Sigmoid colon (tissue), 7 donors: ENCODE results near the gene PCSK5. TPM values are rescaled to one million over a fixed set of nuclear protein-coding genes. Genes with fewer than 3 reads are reported as not detected.
A peak's percentile ranks its signal among the peaks of the same experiment; 100 is the strongest.

Experiments
- DNase-seq: peaks from one replicate; pipeline ENCODE4 v3.0.0-alpha.2; 2019
- H3K27ac ChIP-seq, 4 donors: fragments of 200-600 bp; sonication (generic); one replicate each; pipeline ENCODE4 v1.5.1; 2016 to 2019; ENCODE audit warnings: mild to moderate bottlenecking in 1 of 4
- H3K27me3 ChIP-seq, 3 donors: fragments of 200-600 bp; sonication (generic); one replicate each; pipeline ENCODE4 v1.5.1; 2019; ENCODE audit warnings: mild to moderate bottlenecking in 1 of 3
- H3K36me3 ChIP-seq, 4 donors: fragments of 200-600 bp; sonication (generic); one replicate each; pipeline ENCODE4 v1.5.1; 2016 to 2019
- H3K4me1 ChIP-seq, 4 donors: fragments of 200-600 bp; sonication (generic); one replicate each; pipeline ENCODE4 v1.5.1; 2017 to 2019
- H3K4me3 ChIP-seq, 4 donors: fragments of 200-600 bp; sonication (generic); one replicate each; pipeline ENCODE4 v1.5.1; 2017 to 2019; ENCODE audit warnings: mild to moderate bottlenecking in 2 of 4, moderate library complexity in 1 of 4
- H3K9me3 ChIP-seq, 4 donors: fragments of 200-600 bp in 3 of 4; sonication (generic) in 3 of 4; one replicate each; pipeline versions ENCODE4 v1.5.1 to v1.6.1; 2013 to 2019
- EP300 ChIP-seq, 4 donors: sonication (generic); formaldehyde crosslinking; IDR thresholded peaks; one replicate each; pipeline ENCODE4 v1.6.1; 2017; ENCODE audit warnings: antibody characterized with exemption in 4 of 4
- POLR2A ChIP-seq, 2 donors: fragments of 450-650 bp; IDR thresholded peaks; one replicate each; pipeline ENCODE4 v1.6.1; 2016; ENCODE audit warnings: antibody characterized with exemption in 2 of 2, mild to moderate bottlenecking in 2 of 2, moderate library complexity in 2 of 2
- POLR2AphosphoS5 ChIP-seq, 4 donors: sonication (generic); formaldehyde crosslinking; IDR thresholded peaks; one replicate each; pipeline ENCODE4 v1.6.1; 2017; ENCODE audit warnings: antibody characterized with exemption in 4 of 4
- WGBS, 2 donors: extraction: QIAGEN DNeasy Blood & Tissue Kit; methylation state at CpG; one replicate each; pipeline ENCODE4 v1.1.7; 2013; 5-methylcytosine and 5-hydroxymethylcytosine counted together
- intact Hi-C: fragments of 100-400 bp; cut with DNase I; formaldehyde crosslinking; loops from one replicate; pipeline ENCODE4 v1.15.1; 2023
- polyA plus RNA-seq, 3 donors: library from polyadenylated mRNA; stranded (reverse); fragments of 200-250 nt; gene quantifications; one replicate each; pipeline ENCODE4 v1.2.3, GENCODE V29; 2013
- total RNA-seq, 4 donors: library from RNA; depleted of rRNA; stranded (reverse); fragments of >200 nt; gene quantifications; one replicate each; pipeline ENCODE4 v1.1.0, GENCODE V29; 2016
- TF ChIP-seq, protein P1 (sequence below), 4 experiments: fragments of 450-650 bp in 3 of 4; fragments of 200-600 bp in 1 of 4; IDR thresholded peaks; one replicate each; pipeline ENCODE4 v1.5.1; 2016 to 2019; ENCODE audit warnings: antibody characterized with exemption in 4 of 4, mild to moderate bottlenecking in 3 of 4, moderate library complexity in 2 of 4
- donor health status: healthy with polysubstance abuse.
- donor health status: Bipolar disorder and iron deficiency.
- donor health status: healthy.

The PCSK5 gene
- total and polyA plus RNA-seq, 7 donors: 2.4 to 23.5 (median 8.4) TPM

DNA sequence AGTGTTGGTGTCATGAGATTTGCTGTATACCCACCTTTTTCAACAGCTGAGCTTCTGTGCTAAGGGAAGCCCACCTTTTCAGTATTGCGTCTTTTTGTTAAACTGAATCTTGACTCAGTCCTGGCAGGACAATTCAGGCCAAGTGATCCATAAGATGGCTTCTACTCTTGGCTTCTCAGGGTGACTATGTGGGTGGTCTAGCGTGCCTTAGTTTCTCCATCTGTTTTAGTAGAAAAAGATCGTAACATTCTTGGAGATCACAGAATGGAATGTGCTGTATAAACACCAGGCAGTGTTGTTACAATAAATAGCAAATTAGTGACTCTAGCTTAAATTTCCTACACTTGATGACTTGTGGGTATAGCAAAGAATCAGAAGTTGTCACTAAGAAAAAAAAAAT is 66.6 kb downstream of the PCSK5 start:
- WGBS, 2 donors: 85 to 90% methylated on average over 3 of the region's 3 CpGs
- H3K27ac ChIP-seq: no peak overlapping the region
- no peaks in the 10 kb centered on the region for H3K36me3 ChIP-seq
- intact Hi-C loops: loop anchor here (10.0 kb wide), 1 partner anchor 62 kb away; the partner anchor contains the start of gene PCSK5
- no peak overlapping the region for H3K4me3 ChIP-seq
- no peaks in the 10 kb centered on the region for H3K27me3 ChIP-seq
- H3K4me1 ChIP-seq: peaks cover 0 to 43% (median 22%) of the 10 kb centered on the region in 4 donors
- DNase-seq: no peak
- TF ChIP-seq EP300 (IDR thresholded peaks at IDR 0.05) (no peak), POLR2AphosphoS5 (IDR thresholded peaks at IDR 0.05) (no peak), POLR2A (IDR thresholded peaks at IDR 0.05) (no peak)
- TF ChIP-seq, protein P1, sequence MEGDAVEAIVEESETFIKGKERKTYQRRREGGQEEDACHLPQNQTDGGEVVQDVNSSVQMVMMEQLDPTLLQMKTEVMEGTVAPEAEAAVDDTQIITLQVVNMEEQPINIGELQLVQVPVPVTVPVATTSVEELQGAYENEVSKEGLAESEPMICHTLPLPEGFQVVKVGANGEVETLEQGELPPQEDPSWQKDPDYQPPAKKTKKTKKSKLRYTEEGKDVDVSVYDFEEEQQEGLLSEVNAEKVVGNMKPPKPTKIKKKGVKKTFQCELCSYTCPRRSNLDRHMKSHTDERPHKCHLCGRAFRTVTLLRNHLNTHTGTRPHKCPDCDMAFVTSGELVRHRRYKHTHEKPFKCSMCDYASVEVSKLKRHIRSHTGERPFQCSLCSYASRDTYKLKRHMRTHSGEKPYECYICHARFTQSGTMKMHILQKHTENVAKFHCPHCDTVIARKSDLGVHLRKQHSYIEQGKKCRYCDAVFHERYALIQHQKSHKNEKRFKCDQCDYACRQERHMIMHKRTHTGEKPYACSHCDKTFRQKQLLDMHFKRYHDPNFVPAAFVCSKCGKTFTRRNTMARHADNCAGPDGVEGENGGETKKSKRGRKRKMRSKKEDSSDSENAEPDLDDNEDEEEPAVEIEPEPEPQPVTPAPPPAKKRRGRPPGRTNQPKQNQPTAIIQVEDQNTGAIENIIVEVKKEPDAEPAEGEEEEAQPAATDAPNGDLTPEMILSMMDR (IDR thresholded peaks at IDR 0.05): no peak
- H3K9me3 ChIP-seq: no peaks in the 10 kb centered on the region

DNA sequence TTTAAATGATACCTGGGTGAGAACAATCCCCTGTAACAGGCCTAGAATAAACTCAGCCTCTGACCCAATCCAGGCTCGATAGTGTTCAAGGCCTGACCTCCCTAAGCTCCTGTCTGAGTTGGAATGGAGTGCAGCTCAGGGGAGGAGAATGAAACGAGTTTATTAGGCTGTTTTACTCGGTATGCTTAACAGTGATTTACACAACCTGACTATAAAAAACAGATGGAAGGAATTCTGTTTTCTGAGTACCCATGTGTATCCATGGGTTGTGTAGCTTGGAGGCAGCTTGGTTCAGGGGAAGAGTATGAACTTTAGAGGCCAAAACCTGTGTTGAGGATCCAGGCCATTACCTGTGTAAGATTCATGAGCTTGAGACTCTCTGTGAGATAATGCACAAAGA is 67.8 kb downstream of the PCSK5 start:
- TF ChIP-seq, protein P1 (IDR thresholded peaks at IDR 0.05): no peak
- no peak for TF ChIP-seq POLR2AphosphoS5 (IDR thresholded peaks at IDR 0.05)
- no peak for TF ChIP-seq POLR2A (IDR thresholded peaks at IDR 0.05)
- TF ChIP-seq EP300 (IDR thresholded peaks at IDR 0.05): no peak
- 14 to 57% methylated on average over 3 of the region's 3 CpGs for WGBS, 2 donors
- intact Hi-C loops: loop anchor here (10.0 kb wide), 1 partner anchor 63 kb away; the partner anchor contains the start of gene PCSK5
- no peak overlapping the region for H3K27ac ChIP-seq
- no peaks in the 10 kb centered on the region for H3K27me3 ChIP-seq
- H3K36me3 ChIP-seq: no peaks in the 10 kb centered on the region
- no peak overlapping the region for H3K4me3 ChIP-seq
- H3K9me3 ChIP-seq: no peaks in the 10 kb centered on the region
- no peak for DNase-seq
- peaks cover 0 to 49% (median 29%) of the 10 kb centered on the region in 4 donors for H3K4me1 ChIP-seq

DNA sequence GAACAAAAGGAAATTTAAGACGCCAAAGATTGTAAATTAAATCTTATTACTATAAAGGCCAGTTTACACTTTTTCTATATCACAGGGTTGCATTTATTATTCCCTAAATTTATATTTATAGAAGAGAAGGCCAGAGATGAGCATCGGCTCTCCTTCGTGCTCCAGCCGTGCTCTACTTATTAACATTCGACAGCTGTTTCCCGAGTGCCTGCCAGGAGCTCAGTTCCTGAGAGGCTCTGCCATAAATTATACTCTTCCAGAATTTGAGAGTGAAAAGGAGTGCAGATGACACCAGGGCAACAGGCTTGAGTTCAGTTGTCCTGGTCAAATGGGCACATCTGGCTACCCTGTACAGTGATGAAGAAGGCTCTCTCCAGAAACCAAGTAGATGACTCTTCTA is 70.1 kb downstream of the PCSK5 start:
- Histone ChIP-seq H3K27ac (no peak overlapping the region), H3K36me3 (no peaks in the 10 kb centered on the region), H3K9me3 (no peaks in the 10 kb centered on the region), H3K27me3 (no peaks in the 10 kb centered on the region), H3K4me1 (peaks cover 0 to 63% (median 43%) of the 10 kb centered on the region in 4 donors), H3K4me3 (no peak overlapping the region)
- intact Hi-C loops: no loop called here
- DNase-seq: no peak
- TF ChIP-seq EP300 (IDR thresholded peaks at IDR 0.05) (no peak), POLR2A (IDR thresholded peaks at IDR 0.05) (no peak), POLR2AphosphoS5 (IDR thresholded peaks at IDR 0.05) (no peak)
- TF ChIP-seq, protein P1 (IDR thresholded peaks at IDR 0.05): no peak
- 67 to 88% methylated on average over 6 of the region's 6 CpGs for WGBS, 2 donors

DNA sequence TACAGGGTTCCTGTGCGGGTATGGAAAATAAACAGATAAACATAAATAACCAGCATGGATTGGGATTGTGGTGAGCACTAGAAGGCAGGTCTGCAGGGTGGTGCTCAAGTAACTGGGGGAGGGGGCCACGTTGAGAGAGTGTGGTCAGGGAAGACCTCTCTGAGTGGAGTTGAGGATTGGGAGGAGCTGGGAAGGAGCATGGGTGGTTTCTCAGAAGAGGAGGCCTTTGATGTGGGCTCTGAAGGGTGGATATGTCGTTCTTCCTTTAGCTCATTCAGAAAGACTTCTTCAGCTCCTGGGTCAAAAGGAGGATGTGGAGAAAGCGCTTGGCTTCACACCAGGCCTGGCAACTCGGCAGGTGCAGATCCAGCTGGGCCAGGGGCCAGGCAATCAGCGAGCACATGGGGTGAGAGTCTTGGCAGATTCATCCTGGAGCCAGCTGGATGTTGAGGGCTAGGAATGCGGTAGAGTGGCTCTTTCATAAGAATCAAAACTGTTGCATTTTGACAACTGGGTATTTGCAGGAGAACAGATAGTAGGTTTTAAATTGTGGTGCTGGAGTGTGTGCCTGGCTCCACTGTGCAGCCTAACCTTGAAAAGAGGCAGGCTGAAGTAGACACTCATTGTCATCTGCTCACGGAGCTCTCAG is 71.7 kb downstream of the PCSK5 start:
- peaks cover 0 to 57% (median 42%) of the 10 kb centered on the region in 4 donors for H3K4me1 ChIP-seq
- H3K36me3 ChIP-seq: no peaks in the 10 kb centered on the region
- H3K9me3 ChIP-seq: no peaks in the 10 kb centered on the region
- no peak overlapping the region for H3K4me3 ChIP-seq
- peak overlapping the region in 1 of 4 donors; percentile 22 for H3K27ac ChIP-seq
- intact Hi-C loops: no loop called here
- H3K27me3 ChIP-seq: no peaks in the 10 kb centered on the region
- TF ChIP-seq EP300 (IDR thresholded peaks at IDR 0.05) (no peak), POLR2A (IDR thresholded peaks at IDR 0.05) (no peak), POLR2AphosphoS5 (IDR thresholded peaks at IDR 0.05) (no peak)
- TF ChIP-seq, protein P1 (IDR thresholded peaks at IDR 0.05): no peak
- DNase-seq: no peak
- WGBS, 2 donors: 37 to 56% methylated on average over 8 of the region's 8 CpGs
